ENCODE results near the gene PTPN3. TPM values are rescaled to one million over a fixed set of nuclear protein-coding genes. Genes with fewer than 3 reads are reported as not detected.

PTPN3 gene
- polyA plus RNA-seq, 4 donors = 42.9 to 57.4 (median 50.1) TPM

GRCh38 chr9:109455391-109455790, 42.7 kb downstream of the PTPN3 start:
- no peak for DNase-seq (ENCODE audit: low read depth in 4 of 4, low spot score in 2 of 4)

DNA sequence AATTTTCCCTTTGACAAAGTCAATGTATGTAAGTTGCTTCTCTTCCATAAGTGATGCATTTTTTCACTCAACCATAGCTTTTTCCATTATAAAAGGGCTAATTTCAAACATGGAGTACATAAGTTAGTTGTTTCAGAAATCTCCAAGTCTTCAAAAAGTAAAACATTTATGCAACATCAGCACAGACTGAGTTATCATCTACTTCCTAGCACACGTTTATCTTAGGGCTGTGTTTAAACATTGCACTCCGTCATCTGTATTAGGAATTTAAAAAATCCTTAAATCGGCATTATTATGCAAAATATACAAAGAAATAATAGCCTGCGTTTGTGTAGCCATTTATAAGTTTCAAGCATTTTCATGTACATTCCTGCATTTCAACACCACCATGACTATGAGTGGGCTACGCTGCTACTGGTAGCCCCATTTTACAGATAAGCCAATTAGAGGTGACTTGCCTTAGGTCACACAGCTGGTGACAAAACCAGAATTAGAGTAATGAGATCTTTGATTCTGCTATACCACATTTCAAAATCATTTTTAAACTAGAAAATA, 43.4 kb downstream of the PTPN3 start:
- DNase-seq (ENCODE audit: low read depth in 4 of 4, low spot score in 2 of 4) = no peak

GRCh38 chr9:109454041-109454440, 44.1 kb downstream of the PTPN3 start:
- no peak for DNase-seq (ENCODE audit: low read depth in 4 of 4, low spot score in 2 of 4)

DNA sequence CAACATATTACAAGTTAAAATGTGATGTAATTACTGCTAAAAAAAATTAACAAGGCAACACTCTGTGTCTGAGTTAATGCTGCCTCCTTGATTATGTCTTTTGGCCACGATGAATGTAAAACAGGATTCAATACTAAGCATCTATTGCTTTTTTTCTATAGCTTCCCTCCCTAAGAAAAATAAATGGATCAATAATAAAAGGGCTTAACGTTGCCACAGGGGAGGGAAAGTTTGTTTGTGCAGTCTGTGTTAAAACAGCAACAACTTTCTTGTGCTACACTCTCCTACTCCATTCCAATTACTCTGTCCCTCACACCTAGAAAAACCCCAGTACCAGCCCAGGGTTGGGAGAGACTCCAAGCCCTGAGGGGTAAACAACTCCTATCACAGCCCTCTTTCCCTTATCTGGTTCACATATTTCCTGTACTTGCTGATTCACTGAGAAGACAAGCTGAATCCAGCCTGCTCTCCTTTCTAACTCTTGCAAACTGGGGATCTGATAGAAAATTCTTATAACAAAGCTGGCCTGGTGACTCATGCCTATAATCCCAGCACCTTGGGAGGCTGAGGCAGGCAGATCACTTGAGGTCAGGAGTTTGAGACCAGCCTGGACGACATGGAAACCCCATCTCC, 44.8 kb downstream of the PTPN3 start:
- DNase-seq (ENCODE audit: low read depth in 4 of 4, low spot score in 2 of 4) = no peak

DNA sequence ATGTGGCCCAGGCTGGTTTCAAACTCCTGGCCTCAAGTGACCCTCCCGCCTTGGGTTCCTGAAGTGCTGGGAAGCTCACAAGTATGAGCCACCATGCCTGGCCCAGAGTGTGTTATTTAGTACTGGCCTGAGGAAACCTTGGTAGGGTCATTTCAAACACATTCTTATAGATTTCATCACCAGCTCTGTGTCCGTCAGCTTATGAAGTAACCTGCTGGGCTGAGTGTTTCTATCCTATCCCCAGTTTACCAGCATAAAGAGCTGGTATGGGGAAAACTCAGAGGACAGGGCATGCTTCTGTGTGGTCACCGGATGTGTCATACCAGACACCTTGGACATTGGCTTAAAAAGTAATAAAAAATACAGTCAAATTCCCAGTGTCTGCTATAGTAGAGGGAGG, 45.3 kb downstream of the PTPN3 start:
- no peak for DNase-seq (ENCODE audit: low read depth in 4 of 4, low spot score in 2 of 4)

DNA sequence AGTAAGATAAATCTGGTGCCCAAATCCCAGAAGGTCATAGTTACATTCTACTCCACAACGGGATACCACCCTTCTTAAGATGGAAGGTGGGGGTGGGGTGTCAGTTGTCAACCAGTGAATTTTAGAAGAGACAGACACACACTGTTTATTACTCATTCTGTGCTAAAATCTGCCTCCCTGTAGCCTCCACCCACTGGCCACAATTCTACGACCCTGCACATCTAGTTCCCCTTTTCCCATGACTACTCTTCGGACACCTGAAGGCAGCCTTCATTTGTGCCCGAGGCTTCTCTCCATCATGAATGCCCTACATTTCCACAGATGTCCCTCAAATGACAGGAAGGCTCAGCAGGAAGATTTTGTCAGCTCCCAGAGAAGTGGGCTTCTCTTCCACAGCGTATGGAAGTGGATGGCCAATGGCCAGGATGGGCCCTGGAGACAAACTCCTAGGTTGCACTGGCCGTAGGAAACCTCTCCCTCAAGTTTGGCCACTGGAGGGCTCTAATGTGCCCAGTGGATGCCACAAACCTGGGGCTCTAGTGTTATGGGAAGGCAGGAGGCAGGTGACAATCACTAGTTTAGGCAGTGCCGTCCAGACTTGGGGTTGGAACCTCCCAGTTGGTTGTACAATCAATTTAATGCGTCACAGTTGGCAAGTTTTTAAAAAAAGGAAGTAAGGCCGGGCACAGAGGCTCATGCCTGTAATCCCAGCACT, 46.6 kb downstream of the PTPN3 start:
- no peak for DNase-seq (ENCODE audit: low read depth in 4 of 4, low spot score in 2 of 4)

- DNase-seq (ENCODE audit: low read depth in 4 of 4, low spot score in 2 of 4) = no peak
These were observed 47.8 kb downstream of the PTPN3 start for GRCh38 chr9:109450346-109450745.

- DNase-seq (ENCODE audit: low read depth in 4 of 4, low spot score in 2 of 4) = no peak
These were observed 48.9 kb downstream of the PTPN3 start for GRCh38 chr9:109449036-109449798.

- DNase-seq (ENCODE audit: low read depth in 4 of 4, low spot score in 2 of 4) = no peak
These were observed 49.9 kb downstream of the PTPN3 start for GRCh38 chr9:109448223-109448622.

DNA sequence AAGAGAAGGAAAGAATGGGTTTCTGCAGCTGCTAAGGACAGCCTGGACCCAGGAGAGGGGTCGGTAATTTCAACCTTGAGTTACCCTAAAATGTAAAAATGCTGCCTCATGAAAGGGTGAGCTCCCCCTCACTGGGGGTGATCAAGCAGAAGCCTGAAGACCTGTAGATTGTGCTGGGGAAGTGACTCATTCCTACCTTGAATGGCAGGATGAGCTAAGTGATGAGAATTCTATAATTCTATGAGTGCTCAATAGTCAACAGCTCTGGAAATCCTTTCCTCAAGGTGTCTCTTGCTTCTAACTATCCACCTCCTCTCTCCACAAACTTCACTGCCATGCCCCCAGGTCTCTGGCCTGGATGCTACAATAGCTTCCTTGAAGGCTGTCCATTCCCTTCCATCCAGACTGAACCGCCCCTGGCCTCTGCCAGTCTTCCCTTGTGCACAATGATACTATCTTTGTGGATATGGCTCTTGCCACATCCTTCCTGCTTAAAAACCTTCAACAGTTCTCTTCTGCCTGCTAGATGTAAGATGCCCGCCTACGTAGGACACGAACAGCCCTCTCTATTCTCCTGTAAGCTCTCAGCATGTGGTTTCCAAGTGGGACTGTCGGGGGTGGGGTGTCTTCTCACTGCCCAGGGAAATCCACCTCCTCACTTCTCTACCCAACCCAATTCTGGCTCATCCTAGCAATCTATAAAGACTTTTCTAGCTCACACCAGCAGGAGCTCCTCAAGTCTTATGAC, 50.6 kb downstream of the PTPN3 start:
- no peak for DNase-seq (ENCODE audit: low read depth in 4 of 4, low spot score in 2 of 4)

- DNase-seq (ENCODE audit: low read depth in 4 of 4, low spot score in 2 of 4) = no peak
These were observed 53.3 kb downstream of the PTPN3 start for GRCh38 chr9:109444771-109445320.

DNA sequence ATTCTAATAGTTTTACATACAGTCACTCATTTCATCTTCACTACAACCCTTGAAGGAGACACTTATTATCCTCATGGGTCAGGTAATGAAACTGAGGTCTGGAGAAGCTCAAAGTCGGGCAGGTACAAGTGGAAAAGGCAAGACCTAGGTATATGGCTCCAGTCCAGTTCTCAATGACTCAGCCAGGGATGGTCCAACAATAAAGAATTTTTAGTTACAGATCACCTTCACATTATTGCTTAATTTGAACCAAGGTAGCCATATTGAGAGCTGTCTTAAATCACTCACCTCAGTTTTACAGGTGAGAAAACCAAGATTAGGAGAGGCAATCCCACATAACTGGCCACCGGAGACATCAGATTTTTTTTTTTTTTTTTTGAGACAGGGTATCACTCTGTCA, 55.4 kb downstream of the PTPN3 start:
- no peak for DNase-seq (ENCODE audit: low read depth in 4 of 4, low spot score in 2 of 4)

- DNase-seq (ENCODE audit: low read depth in 4 of 4, low spot score in 2 of 4) = no peak
These were observed 56.8 kb downstream of the PTPN3 start for GRCh38 chr9:109441296-109441695.

GRCh38 chr9:109440797-109441287, 57.3 kb downstream of the PTPN3 start:
- peak in 3 of 4 donors; percentile 9 to 39 (median 18) for DNase-seq (ENCODE audit: low read depth in 4 of 4, low spot score in 2 of 4)

- no peak for DNase-seq (ENCODE audit: low read depth in 4 of 4, low spot score in 2 of 4)
These were observed 58.0 kb downstream of the PTPN3 start for GRCh38 chr9:109440117-109440515.

GRCh38 chr9:109439378-109440116, 58.6 kb downstream of the PTPN3 start:
- no peak for DNase-seq (ENCODE audit: low read depth in 4 of 4, low spot score in 2 of 4)

GRCh38 chr9:109437286-109437685, 60.8 kb downstream of the PTPN3 start:
- DNase-seq (ENCODE audit: low read depth in 4 of 4, low spot score in 2 of 4) = no peak

- DNase-seq (ENCODE audit: low read depth in 4 of 4, low spot score in 2 of 4) = no peak
These were observed 62.0 kb downstream of the PTPN3 start for GRCh38 chr9:109436071-109436470.

DNA sequence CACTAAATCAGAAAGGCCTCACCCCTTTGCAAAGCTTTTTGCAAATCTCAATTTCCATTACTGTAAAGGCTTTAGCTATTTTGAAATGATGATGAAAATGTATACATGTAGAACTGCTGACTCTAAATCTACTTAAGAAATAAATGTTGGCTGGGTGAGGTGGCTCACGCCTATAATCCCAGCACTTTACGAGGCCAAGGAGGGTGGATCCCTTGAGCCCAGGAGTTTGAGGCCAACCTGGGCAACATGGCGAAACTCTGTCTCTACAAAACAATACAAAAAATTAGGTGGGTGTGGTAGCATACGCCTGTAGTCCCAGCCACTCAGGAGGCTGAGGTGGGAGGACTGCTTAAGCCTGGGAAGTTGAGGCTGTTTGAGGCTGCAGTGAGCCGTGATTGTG, 64.6 kb downstream of the PTPN3 start:
- no peak for DNase-seq (ENCODE audit: low read depth in 4 of 4, low spot score in 2 of 4)

DNA sequence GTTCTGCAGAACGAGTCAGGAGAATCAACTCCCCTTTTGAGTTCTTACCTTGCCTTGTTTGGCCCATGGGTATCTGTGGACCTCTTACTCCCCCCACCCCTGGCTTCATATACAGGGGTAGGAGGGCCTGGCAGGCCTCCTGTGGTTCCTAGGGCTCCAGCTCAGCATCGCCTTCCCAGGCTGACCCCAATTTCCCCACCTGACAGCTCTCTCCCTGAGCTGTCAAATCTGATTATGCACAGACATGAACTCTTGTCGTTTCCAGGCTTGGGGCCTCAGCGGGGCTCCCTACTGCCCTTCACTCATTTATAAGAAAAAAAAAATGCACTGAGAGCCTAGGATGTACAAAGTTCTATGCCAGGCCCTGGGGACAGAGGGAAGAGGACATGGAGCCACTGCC, 67.9 kb downstream of the PTPN3 start:
- no peak for DNase-seq (ENCODE audit: low read depth in 4 of 4, low spot score in 2 of 4)

Measured in left renal cortex interstitium (tissue), 4 donors.